ENCODE data around the gene FCRL4.

GRCh38 chr1:157539568-157539967, 58.3 kb downstream of the FCRL4 start:
- TF ChIP-seq POLR2A (IDR thresholded peaks at IDR 0.05; ENCODE audit: low read depth, low read length), result no peak
- no peak for TF ChIP-seq TAF1 (IDR thresholded peaks at IDR 0.05; ENCODE audit: low read depth, low read length)
- TF ChIP-seq POLR2AphosphoS5 (IDR thresholded peaks at IDR 0.05; ENCODE audit: low read depth, low read length), result no peak
